PC-9 (cell line): ENCODE measurements around the gene CRADD.

Source experiments
- EZH2 ChIP-seq: fragments of 200-600 bp; sonication (generic); IDR thresholded peaks from 2 replicates; pipeline ENCODE4 v1.8.0; 2017; ENCODE audit warnings: antibody characterized with exemption, low read depth
- TF ChIP-seq, protein P1 (sequence below): fragments of 200-600 bp; sonication (generic); conservative IDR thresholded peaks from 2 replicates; pipeline ENCODE4 v1.6.1; 2017; ENCODE audit warnings: mixed run types, antibody characterized with exemption, mild to moderate bottlenecking, moderate library complexity

DNA sequence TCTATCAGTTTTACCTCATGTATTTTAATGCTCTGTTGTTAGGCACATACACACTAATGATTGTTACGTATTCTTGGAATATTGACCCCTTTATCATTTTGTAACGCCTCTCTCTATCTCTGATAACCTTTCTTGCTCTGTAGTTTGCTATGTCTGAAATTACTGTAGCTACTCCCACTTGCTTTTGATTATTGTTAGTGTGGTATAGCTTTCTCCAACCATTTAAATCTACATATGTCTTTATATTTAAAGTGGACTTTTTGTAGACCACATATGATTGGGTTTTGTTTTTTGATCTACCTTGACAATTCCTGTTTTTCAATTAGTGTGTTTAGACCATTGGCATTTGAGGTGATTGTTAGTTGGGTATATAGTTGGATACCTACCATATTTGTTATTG lies 43.4 kb downstream of the CRADD start:
- TF ChIP-seq, protein P1, sequence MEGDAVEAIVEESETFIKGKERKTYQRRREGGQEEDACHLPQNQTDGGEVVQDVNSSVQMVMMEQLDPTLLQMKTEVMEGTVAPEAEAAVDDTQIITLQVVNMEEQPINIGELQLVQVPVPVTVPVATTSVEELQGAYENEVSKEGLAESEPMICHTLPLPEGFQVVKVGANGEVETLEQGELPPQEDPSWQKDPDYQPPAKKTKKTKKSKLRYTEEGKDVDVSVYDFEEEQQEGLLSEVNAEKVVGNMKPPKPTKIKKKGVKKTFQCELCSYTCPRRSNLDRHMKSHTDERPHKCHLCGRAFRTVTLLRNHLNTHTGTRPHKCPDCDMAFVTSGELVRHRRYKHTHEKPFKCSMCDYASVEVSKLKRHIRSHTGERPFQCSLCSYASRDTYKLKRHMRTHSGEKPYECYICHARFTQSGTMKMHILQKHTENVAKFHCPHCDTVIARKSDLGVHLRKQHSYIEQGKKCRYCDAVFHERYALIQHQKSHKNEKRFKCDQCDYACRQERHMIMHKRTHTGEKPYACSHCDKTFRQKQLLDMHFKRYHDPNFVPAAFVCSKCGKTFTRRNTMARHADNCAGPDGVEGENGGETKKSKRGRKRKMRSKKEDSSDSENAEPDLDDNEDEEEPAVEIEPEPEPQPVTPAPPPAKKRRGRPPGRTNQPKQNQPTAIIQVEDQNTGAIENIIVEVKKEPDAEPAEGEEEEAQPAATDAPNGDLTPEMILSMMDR = no peak
- TF ChIP-seq EZH2 = no peak
